IPS-11a (cell line): ENCODE results near the gene SRSF3.

Source experiments
- H3K4me3 ChIP-seq: one replicate; pipeline ENCODE4 v1.5.1; 2013; ENCODE audit warnings: low read depth, low read length, control low read depth

SRSF3 gene

GRCh38 chr6:36622901-36623546 lies 28.9 kb downstream of the SRSF3 start:
- no peak overlapping the region for H3K4me3 ChIP-seq

GRCh38 chr6:36623547-36624459 lies 29.6 kb downstream of the SRSF3 start:
- no peak overlapping the region for H3K4me3 ChIP-seq

GRCh38 chr6:36624461-36625157 lies 30.4 kb downstream of the SRSF3 start:
- H3K4me3 ChIP-seq = no peak overlapping the region

- H3K4me3 ChIP-seq = no peak overlapping the region
Observed at GRCh38 chr6:36625158-36625919, 31.2 kb downstream of the SRSF3 start.

- H3K4me3 ChIP-seq = no peak overlapping the region
Observed at GRCh38 chr6:36626636-36627035, 32.5 kb downstream of the SRSF3 start.

- H3K4me3 ChIP-seq = no peak overlapping the region
Observed at GRCh38 chr6:36627141-36627540, 33.0 kb downstream of the SRSF3 start.

- no peak overlapping the region for H3K4me3 ChIP-seq
Observed at GRCh38 chr6:36627801-36628246, 33.7 kb downstream of the SRSF3 start.

- no peak overlapping the region for H3K4me3 ChIP-seq
Observed at GRCh38 chr6:36629784-36630183, 35.6 kb downstream of the SRSF3 start.

- no peak overlapping the region for H3K4me3 ChIP-seq
Observed at GRCh38 chr6:36631326-36632011, 37.3 kb downstream of the SRSF3 start.

- no peak overlapping the region for H3K4me3 ChIP-seq
Observed at GRCh38 chr6:36633370-36633769, 39.2 kb downstream of the SRSF3 start.

- H3K4me3 ChIP-seq = no peak overlapping the region
Observed at GRCh38 chr6:36633915-36634314, 39.8 kb downstream of the SRSF3 start.

GRCh38 chr6:36634317-36635108 lies 40.4 kb downstream of the SRSF3 start:
- H3K4me3 ChIP-seq = no peak overlapping the region

GRCh38 chr6:36636283-36636682 lies 42.1 kb downstream of the SRSF3 start:
- H3K4me3 ChIP-seq = no peak overlapping the region

- H3K4me3 ChIP-seq = no peak overlapping the region
Observed at GRCh38 chr6:36636687-36637418, 42.7 kb downstream of the SRSF3 start.

- no peak overlapping the region for H3K4me3 ChIP-seq
Observed at GRCh38 chr6:36638579-36638978, 44.4 kb downstream of the SRSF3 start.

- H3K4me3 ChIP-seq = no peak overlapping the region
Observed at GRCh38 chr6:36639171-36639808, 45.1 kb downstream of the SRSF3 start.

- no peak overlapping the region for H3K4me3 ChIP-seq
Observed at GRCh38 chr6:36641543-36641942, 47.4 kb downstream of the SRSF3 start.
